HG02852 (cell line): ENCODE data around the gene KCTD2.
"Not testable (repeated sequence)": the region's sequence is repeated elsewhere in the genome, so short reads cannot be mapped to it uniquely, and the experiment has no call there.

ENCODE experiments used
- ATAC-seq: cut with Tn5 transposase; IDR thresholded peaks from one replicate; pipeline ENCODE4 v1.9.1; 2021; ENCODE audit warnings: mild to moderate bottlenecking, moderate library complexity; ENCODE audit not compliant: unreplicated experiment

The KCTD2 gene, protein sequence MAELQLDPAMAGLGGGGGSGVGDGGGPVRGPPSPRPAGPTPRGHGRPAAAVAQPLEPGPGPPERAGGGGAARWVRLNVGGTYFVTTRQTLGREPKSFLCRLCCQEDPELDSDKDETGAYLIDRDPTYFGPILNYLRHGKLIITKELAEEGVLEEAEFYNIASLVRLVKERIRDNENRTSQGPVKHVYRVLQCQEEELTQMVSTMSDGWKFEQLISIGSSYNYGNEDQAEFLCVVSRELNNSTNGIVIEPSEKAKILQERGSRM

DNA sequence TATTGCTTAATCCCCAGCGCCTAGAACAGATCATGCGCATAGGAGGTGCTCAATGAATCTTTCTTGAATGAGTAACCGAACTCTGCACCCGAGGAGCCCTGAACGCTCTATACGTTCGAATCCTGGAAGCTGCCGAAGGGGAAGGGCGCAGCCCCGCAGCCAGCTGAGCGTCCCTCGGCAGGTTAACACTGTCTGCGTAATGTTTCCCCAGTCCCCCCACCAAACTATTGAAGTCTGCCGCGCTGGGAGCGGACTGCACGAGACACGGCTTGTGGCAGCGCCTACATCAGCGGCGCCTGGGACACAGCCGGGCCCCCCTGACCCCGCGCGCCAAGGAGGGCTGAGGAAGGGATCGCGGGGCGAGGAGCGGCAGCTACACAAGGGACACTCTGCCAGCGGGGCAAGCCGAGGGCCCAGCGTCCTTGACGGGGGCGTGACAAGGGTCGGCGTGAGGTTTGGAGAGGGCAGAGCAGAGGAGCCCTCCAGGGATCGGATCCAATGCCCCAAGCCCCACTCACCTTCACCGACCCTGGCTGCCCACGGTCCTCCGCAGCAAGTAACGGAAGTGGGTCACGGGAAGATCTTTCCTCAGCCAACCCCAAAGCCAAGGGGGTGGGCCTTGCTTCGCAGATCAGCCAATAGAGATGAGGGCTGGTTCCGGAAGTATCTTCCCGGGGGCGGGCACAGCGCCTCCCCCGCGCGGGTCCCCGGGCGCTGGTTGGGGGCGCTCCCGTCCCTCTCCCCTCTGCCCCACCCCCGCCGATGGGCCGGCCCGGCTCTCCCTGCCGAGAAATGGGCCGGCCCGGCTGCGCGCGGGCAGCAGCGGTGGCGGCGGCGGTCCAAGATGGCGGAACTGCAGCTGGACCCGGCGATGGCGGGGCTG lies at the start of gene KCTD2, which contains the start of gene ATP5PD:
TSS of gene KCTD2 (plus strand) at position 819 of the 883 bp plus-strand sequence. CDS start at position 845, 26 bp downstream.
TSS of gene ATP5PD (minus strand) at position 563 of the 883 bp plus-strand sequence. CDS start 4,319 bp downstream, outside the sequence.
- peak; percentile 92 for ATAC-seq

DNA sequence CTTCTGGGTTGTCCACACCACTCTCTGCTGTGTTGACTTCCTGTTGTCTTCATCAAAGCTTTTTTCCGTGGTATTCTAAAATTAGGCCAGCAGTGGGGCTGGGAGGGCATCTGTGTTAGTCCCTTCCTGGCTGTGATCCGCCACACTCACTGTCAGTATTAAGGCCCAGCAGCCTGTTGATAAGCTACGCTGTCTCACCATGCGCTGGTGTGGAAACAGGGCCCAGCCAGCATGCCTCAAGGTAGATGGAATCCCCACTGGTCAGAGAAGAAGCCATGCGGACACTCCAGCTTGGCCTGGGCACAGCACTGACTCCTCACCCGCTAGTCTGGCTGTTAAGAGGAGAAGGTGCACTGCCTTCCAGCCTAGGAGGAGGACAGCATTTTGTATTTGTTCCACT lies 48.2 kb upstream of the KCTD2 start:
- ATAC-seq: no peak

DNA sequence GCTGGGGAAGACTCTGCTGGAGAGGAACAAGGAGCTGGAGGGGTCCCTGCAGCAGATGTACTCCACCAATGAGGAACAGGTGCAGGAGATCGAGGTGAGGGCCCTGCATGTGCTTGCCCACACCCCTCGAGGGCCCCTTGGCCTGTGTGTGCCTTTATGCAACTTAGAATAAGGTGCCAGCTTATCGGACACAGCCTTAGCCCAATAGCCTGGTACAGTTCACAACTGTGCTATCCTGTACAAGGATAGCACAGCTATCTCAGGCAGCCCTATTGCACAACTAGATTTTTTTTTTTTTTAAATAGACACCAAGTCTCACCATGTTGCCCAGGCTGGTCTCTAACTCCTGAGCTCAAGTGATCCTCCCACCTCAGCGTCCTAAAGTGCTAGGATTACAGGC lies 47.5 kb upstream of the KCTD2 start:
- ATAC-seq: no peak

DNA sequence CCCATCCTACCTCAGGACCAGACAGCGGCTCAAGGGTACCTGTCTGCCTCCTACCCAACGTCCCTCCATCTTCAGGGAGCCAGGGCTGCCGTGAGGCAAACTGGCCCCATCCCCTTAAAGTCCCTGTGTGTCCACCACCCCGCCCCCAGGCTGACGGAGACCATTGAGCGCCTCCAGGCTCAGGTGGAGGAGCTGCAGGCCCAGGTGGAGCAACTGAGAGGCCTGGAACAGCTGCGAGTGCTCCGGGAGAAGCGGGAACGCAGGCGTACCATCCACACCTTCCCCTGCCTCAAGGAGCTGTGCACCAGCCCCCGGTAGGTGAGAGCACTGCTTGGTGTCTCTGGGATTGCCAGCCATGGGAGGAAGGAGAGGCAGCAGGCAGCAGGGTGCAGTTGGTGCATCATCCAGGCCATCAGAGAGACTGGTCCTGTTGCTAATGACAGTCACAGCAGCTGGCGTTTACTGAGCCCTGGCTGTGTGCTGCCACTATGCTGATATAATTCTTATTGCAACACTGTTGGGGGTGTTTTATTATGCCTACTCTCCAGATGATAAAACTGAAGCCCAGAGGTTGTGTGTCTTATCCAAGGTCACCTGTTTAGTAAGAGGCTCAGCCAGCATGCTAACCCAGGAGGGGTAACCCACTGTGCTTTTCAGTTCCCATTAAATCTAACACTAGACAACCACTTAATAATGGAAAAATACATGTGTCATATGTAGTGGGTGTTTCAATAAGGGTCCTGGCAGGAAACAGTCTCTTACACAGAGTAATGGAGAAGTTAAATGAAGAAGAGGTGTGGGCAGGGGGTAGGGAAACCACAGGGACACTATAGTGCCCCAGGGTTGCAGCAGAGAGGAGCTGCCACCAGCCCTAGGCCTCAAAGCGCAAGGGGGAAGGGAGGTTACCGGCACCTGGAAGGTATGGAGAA lies 44.8 kb upstream of the KCTD2 start:
- ATAC-seq: no peak

DNA sequence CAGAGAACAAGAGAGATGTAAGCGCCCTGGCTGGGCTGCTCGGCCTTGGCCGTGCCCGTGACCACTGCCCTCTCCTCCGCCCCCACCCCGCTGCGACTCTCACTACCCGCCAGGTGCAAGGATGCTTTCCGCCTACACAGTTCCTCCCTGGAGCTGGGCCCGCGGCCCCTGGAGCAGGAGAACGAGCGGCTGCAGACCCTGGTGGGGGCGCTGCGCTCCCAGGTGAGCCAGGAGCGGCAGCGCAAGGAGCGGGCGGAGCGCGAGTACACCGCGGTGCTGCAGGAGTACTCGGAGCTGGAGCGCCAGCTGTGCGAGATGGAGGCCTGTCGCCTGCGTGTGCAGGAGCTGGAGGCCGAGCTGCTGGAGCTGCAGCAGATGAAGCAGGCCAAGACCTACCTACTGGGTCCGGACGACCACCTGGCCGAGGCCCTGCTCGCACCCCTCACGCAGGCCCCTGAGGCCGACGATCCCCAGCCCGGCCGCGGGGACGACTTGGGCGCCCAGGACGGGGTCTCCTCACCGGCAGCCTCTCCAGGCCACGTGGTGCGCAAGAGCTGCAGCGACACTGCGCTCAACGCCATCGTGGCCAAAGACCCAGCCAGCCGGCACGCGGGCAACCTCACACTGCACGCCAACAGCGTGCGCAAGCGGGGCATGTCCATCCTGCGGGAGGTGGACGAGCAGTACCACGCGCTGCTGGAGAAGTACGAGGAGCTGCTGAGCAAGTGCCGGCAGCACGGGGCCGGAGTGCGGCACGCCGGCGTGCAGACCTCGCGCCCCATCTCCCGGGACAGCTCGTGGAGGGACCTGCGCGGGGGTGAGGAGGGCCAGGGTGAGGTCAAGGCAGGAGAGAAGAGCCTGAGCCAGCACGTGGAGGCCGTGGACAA lies 43.7 kb upstream of the KCTD2 start:
- ATAC-seq: no peak

DNA sequence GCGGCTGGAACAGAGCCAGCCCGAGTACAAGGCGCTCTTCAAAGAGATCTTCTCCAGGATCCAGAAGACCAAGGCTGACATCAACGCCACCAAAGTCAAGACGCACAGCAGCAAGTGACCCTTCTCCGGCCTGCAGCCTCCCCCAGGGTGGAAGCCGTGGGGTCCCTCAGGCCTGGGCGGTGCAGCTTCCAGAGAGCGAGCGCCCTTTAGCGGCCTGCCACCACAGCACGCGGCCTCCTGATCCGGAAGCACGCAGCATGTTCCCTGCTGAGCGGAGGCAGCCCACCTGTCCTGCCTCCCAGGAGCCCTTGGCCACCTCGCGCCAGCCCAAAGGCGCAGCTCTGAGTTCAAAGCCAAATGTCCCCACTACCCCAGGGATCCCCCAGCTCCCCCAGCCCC lies 43.1 kb upstream of the KCTD2 start:
- ATAC-seq: no peak

DNA sequence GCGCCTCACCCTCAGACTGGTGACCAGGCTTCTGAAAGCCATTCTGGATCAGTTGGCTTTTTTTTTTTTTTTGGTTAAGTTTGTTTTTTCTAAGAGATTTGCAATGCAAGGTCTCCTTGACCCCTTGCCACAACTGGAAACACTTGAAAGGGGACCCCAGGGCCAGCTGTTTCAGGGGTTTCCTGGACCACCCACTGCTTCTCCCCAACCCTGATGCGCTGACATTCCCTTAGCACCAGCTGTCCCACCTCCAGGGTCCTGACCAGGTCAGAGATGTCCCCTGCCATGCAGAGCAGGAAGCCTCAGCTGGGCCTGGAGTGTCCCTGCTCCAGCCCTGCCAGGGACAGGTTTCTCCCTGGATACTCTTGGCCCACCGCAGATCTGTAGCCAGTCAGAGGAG lies 42.7 kb upstream of the KCTD2 start:
- no peak for ATAC-seq

DNA sequence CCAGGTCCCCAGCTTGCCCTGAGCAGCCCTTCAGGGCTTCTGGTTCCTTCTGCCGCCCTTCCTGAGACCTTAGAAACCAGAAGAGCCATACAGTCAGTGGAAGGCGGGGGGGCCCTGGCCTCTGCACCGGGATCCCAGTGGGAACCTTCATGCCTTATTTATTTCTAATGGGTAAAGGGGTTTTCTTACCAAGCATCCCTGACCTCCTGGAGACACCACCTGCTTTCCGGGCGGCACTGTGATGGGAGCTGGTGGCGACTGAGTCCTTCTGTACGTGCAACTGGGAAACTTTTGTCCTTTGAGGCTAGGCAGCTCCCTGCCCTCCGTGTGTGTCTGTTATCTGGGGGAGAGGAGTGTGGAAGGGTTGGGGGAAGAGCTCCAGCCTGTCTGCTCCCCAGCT lies 41.7 kb upstream of the KCTD2 start:
- no peak for ATAC-seq

DNA sequence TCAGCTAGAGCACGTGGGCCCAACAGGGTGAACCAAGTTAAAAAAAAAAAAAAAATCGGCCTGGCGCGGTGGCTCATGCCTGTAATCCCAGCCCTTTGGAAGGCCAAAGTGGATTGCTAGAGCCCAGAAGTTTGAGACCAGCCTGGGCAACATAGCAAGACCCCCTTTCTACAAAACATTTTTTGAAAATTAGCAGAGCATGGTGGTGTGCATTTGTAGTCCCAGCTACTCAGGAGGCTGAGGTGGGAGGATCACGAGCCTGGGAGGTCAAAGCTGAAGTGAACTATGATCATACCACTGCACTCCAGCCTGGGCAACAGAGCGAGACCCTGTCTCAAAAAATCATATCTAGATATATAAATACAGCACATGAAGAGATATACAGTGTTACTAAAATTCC lies 40.9 kb upstream of the KCTD2 start:
- not testable (repeated sequence) for ATAC-seq

DNA sequence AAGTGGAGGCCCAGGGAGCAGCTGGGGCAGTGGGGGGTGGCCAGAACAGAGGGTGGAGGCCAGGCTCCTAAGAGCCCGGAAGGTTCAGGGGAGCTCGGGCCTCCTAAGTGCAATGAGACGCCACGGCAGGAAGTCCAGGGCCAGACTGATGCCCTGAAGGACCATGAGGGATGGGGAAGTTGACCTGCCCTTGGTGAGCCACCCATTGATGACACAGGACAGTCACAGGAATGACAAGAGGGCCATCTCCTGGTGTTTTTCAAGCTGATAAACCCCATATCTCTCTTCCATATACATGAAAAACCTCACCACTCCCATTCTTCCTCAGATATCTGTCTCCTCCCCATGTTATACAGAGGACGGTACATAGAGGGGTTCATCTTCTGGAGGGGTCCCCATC lies 40.4 kb upstream of the KCTD2 start:
- ATAC-seq: no peak

DNA sequence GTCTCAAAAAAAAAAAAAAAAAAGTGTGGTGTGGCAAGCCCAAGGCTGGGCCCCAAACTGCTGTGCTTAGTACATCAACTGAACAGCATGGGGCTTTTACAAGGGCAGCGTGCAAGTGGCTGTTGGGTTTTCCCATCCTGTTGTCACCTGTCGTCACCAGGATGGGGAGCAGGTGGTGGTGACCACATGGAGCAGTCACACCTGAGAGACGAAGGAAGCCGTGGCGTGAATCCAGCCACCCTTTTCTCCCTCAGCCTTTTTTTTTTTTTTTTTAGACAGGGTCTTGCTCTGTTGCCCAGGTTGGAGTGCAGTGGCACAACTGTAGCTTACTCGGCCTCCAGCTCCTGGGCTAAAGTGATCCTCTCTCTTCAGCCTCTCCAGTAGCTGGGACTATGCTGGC lies 38.7 kb upstream of the KCTD2 start:
- ATAC-seq: no peak

DNA sequence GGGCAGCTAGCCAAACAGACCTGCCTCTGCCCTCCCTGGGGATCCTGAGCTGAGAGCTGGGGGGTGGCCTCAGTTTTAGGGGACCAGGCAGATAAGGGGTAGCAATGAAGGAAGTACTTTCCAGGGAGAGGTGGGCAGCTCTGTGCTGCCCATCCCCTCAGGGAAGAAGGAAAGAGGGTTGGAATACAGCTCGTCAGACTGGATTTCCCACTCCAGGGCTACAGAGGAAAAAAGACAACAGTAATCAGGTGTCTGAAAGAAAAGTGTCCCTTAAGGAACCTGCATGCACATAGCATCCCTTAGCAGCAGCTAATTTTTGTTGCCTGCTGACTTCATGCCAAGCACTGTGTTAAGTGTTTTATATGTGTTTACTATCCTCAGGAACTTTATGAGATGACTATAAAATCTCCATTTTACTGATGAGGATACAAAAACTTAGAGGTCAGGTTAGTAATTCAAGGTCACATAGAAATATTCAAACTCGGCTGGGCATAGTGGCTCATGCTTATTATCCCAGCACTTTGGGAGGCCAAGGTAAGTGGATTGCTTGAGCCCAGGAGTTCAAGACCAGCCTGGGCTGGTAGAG lies 37.8 kb upstream of the KCTD2 start:
- no peak for ATAC-seq

DNA sequence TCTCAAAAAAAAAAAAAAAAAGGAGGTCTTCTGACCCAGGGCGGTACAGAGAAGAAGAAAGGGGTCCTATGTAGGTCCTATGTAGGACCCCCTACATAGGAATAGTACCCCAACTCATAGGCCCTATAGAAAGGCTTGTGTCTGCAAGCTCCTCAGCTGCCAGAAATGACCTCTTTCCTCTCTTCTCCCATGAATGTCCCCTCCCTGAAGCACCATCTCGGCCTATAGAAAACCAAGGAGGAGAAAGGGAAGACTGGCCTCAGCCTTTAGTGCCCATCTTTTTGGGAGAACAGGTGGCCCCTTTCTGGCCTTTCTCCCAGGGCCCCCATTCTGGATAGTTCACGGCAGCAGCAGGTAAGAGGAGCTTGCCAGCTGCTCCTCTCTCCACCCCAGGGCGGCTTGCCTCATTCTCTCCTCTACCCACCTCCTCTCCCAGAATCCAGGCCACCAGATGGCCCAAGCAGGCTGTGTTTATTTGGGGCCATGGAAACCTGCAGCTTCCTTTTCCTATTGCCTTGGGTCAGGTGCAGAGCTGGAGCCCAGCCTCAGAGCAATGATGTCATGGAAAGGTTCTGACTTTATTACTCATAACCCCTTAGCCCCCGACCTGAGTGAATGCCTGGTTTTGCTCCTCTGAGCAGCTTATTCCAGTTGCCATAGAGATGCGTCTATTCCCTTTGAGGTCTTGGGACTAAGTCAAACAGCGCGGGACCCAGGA lies 36.2 kb upstream of the KCTD2 start:
- ATAC-seq: no peak

DNA sequence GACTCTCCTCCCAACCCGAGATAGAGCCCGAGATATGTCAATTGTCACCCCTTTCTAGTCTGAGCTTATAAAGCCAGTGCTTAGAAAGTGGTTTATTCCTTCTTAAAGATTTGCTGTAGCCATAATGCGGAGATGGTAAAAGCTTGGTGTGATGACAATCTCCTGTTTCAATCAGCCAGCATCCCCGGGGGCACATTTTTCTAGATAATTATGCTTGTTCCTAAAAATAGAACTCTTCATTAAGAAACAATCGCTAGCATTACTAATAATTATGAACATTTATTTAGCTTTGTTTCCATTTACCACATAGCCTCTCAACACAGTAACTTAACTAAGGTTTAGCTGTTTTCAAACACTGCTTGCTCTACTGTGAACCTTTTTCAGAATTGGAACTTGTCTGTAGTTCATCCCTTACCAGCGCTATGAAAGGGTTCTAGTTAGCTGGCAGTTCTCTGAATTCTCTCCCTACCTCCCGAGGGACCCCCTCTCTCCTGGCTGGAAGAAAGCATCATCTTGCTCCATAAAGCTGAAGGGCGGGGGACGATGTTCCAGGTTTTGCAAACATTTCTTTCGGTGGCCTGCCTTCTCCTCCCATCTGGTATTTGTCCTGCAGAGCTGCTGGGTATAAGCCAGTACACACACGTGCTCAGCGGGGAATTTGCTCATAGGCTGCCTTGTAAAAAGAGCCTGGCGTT lies 35.5 kb upstream of the KCTD2 start:
- no peak for ATAC-seq

DNA sequence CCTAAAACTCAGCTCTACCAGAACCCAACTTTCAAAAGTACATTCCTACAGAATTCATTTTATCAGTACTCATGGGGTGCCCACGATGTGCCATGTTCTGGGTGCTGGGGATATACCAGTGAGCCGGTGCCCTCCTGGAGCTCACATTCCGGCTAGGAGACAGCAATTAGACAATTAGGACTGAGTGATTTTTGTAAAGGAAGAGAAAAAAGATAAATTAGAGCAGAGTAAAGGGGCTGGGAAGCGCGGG lies 35.0 kb upstream of the KCTD2 start:
- ATAC-seq: no peak

DNA sequence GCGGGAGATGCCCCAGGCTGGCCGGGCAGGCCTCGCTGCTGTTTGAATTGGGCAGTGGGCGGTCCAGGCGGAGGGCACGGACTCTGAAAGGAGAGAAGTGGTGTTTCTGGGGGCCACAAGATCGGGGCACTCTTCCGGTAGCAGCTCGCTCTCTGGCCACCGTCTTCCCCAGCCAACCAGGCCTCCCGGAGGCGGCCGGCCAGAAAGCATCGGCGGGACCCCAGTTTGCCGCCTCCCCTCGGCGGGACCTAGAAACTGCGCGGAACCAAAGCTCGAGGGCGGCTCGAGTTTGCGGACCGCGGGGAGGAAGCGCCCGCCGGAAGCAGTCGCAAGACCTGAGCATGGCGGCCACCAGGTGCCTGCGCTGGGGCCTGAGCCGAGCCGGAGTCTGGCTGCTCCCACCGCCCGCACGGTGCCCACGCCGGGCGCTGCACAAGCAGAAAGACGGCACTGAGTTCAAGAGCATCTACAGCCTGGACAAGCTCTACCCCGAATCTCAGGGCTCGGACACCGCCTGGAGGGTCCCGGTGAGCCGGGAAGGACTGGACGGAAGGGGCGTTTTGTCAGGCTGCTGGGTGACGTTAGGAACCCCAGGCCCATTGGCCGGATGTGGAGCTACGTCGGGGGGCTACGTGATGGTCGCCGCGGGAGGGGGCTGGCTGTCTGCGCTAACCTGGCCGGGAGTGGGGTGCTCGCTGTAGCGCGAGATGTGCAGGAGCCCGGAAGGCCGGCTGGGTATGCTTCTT lies 34.5 kb upstream of the KCTD2 start, which contains the start of gene MRPL58:
TSS of gene MRPL58 (plus strand) at position 325 of the 746 bp plus-strand sequence. CDS start at position 342, 17 bp downstream.
- peak; percentile 82 for ATAC-seq

DNA sequence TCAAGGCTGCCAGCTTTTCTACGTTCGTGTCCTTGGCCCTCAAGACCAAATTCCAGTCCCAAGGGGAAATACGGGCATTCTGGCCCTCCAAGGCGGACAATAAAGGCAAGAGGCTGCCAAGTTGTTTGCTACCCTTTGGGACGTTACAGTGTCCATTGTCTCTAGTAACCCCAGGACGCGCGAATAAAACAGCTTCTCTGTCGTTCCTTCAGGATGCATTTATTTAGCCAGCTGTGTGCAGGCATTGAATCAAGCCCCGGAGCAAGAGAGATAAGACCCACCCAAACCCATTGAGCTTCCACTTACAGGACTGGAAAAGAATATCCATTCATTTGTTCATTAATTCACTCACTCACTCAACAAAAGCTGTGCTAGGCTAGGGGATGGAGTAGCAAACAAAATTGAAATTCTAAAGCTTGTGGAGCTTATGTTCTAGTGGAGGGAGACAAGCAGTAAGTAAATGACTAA lies 33.9 kb upstream of the KCTD2 start:
- ATAC-seq: no peak

DNA sequence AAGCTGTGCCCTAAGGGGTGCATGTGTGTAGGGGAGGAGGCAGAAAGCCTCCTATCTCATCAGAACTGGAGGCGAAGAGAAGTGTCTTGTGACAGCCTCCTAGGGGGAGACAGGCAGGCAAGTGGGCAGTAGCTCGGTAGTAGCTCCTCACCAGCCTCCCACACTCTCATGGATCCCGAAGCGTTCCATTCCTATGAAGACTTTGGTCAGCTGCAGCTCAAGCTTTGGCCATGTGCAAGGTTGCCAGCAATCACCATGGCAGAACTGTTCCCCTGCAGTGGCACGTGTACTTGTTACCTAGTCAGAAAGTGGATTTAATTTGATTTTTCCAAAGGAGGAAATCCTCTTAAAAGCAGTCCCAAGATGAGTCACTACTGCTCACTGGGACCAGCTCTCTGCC lies 27.9 kb upstream of the KCTD2 start:
- ATAC-seq: no peak
